ENCODE results near the gene C1orf146.

GRCh38 chr1:92186081-92186480 lies 31.6 kb upstream of the C1orf146 start:
- TF ChIP-seq CTCF (IDR thresholded peaks at IDR 0.05) (no peak), POLR2A (IDR thresholded peaks at IDR 0.05) (no peak)
